A673 (cell line): ENCODE results near the gene WDR49. TPM values are rescaled to one million over a fixed set of nuclear protein-coding genes. Genes with fewer than 3 reads are reported as not detected.

Experiments
- BruUV-seq: library from RNA; stranded (reverse); fragments of 400-500 nt; replicated peaks from 2 replicates; lab custom pipeline; 2021; lab: Mats Ljungman, UMichigan
- CTCF ChIA-PET: fragments of 300-600 bp; sonication (Branson Sonifier 250); formaldehyde crosslinking; loops from one replicate; lab custom pipeline; 2022; ENCODE audit warnings: antibody characterized with exemption; lab: Charles Lee
- POLR2A ChIA-PET: fragments of 300-600 bp; sonication (Branson Sonifier 250); formaldehyde crosslinking; loops from one replicate; lab custom pipeline; 2022; ENCODE audit warnings: antibody characterized with exemption; ENCODE audit not compliant: low non-redundant PET; lab: Charles Lee
- DNase-seq: peaks from one replicate; pipeline ENCODE4 v3.0.0-alpha.2; 2015; ENCODE audit warnings: low spot score
- H3K27ac ChIP-seq: fragments of 200-600 bp; sonication (generic); 2 replicates; pipeline ENCODE4 v1.5.1; 2016; ENCODE audit warnings: mixed run types, low read depth, mild to moderate bottlenecking, mixed read lengths, antibody characterized with exemption, low read length; ENCODE audit not compliant: poor library complexity, severe bottlenecking
- H3K27me3 ChIP-seq: fragments of 200-600 bp; sonication (generic); replicated peaks from 2 replicates; pipeline ENCODE4 v1.6.1; 2017; ENCODE audit warnings: mixed run types, low read depth, mild to moderate bottlenecking, mixed read lengths, antibody characterized with exemption, low read length; ENCODE audit not compliant: insufficient read depth, poor library complexity
- H3K36me3 ChIP-seq: fragments of 200-600 bp; sonication (generic); 2 replicates; pipeline ENCODE4 v1.6.1; 2016; ENCODE audit warnings: mixed run types, mild to moderate bottlenecking, mixed read lengths, antibody characterized with exemption, low read length; ENCODE audit not compliant: insufficient read depth, poor library complexity, severe bottlenecking
- H3K4me1 ChIP-seq: fragments of 200-600 bp; sonication (generic); 2 replicates; pipeline ENCODE4 v1.6.1; 2017; ENCODE audit warnings: mixed run types, mild to moderate bottlenecking, mixed read lengths, antibody characterized with exemption, low read length; ENCODE audit not compliant: insufficient read depth, poor library complexity, severe bottlenecking
- H3K4me3 ChIP-seq: fragments of 200-600 bp; sonication (generic); 2 replicates; pipeline ENCODE4 v1.5.1; 2016; ENCODE audit warnings: low read depth, mixed run types, mild to moderate bottlenecking, mixed read lengths, low read length; ENCODE audit not compliant: poor library complexity, severe bottlenecking
- H3K9me3 ChIP-seq: fragments of 200-600 bp; sonication (generic); 2 replicates; pipeline ENCODE4 v1.6.1; 2016; ENCODE audit warnings: mixed run types, low read depth, mild to moderate bottlenecking, mixed read lengths, antibody characterized with exemption, low read length; ENCODE audit not compliant: poor library complexity, severe bottlenecking
- CTCF ChIP-seq: fragments of 300-800, 200-600 bp; sonication (generic); conservative IDR thresholded peaks from 2 replicates; pipeline ENCODE4 v1.5.1; 2017; ENCODE audit warnings: low read depth, mild to moderate bottlenecking, antibody characterized with exemption, low read length, moderate library complexity, mixed read lengths
- EZH2 ChIP-seq: fragments of 200-600 bp; sonication (generic); IDR thresholded peaks from 2 replicates; pipeline ENCODE4 v1.6.1; 2017; ENCODE audit warnings: borderline replicate concordance, low read depth, mild to moderate bottlenecking, mixed read lengths, antibody characterized with exemption, low read length; ENCODE audit not compliant: poor library complexity, severe bottlenecking
- intact Hi-C: fragments of 100-400 bp; cut with micrococcal nuclease; formaldehyde crosslinking; loops from one replicate; pipeline ENCODE4 v1.10.0; 2022; ENCODE audit not compliant: unreplicated experiment
- total RNA-seq: library from RNA; stranded (reverse); gene quantifications from 2 replicates; pipeline ENCODE4 v1.2.3, GENCODE V29; 2021

The WDR49 gene
- total RNA-seq, 1 experiment from 2014 or later = not detected

- CTCF ChIA-PET = no interaction called here
- POLR2A ChIA-PET = no interaction called here
- intact Hi-C loops = no loop called here
- H3K9me3 ChIP-seq = no peaks in the 10 kb centered on the region
- H3K27ac ChIP-seq = no peak overlapping the region
- BruUV-seq = no TSS peak
- no peaks in the 10 kb centered on the region for H3K27me3 ChIP-seq
- H3K4me1 ChIP-seq = no peaks in the 10 kb centered on the region
- H3K4me3 ChIP-seq = no peak overlapping the region
- DNase-seq = no peak
- H3K36me3 ChIP-seq = no peaks in the 10 kb centered on the region
- TF ChIP-seq EZH2 = no peak
- TF ChIP-seq CTCF = no peak
Measured at GRCh38 chr3:167507954-167508353, 145.8 kb downstream of the WDR49 start.

GRCh38 chr3:167502401-167502800 lies 151.3 kb downstream of the WDR49 start:
- no peak overlapping the region for H3K27ac ChIP-seq
- POLR2A ChIA-PET = no interaction called here
- no peaks in the 10 kb centered on the region for H3K27me3 ChIP-seq
- intact Hi-C loops = no loop called here
- DNase-seq = no peak
- no peaks in the 10 kb centered on the region for H3K9me3 ChIP-seq
- TF ChIP-seq EZH2 (no peak), CTCF (no peak)
- BruUV-seq = no TSS peak
- H3K4me1 ChIP-seq = no peaks in the 10 kb centered on the region
- CTCF ChIA-PET = no interaction called here
- no peaks in the 10 kb centered on the region for H3K36me3 ChIP-seq
- H3K4me3 ChIP-seq = no peak overlapping the region

GRCh38 chr3:167501941-167502340 lies 151.8 kb downstream of the WDR49 start:
- no TSS peak for BruUV-seq
- TF ChIP-seq CTCF (no peak), EZH2 (no peak)
- Histone ChIP-seq H3K4me3 (no peak overlapping the region), H3K27ac (no peak overlapping the region), H3K9me3 (no peaks in the 10 kb centered on the region), H3K36me3 (no peaks in the 10 kb centered on the region), H3K27me3 (no peaks in the 10 kb centered on the region), H3K4me1 (no peaks in the 10 kb centered on the region)
- ChIA-PET POLR2A (no interaction called here), CTCF (no interaction called here)
- intact Hi-C loops = no loop called here
- DNase-seq = no peak
